ENCODE measurements around the gene COL8A2.

COL8A2 gene

GRCh38 chr1:36055706-36056105 is 69.3 kb downstream of the COL8A2 start:
- in situ Hi-C loops (cut with HindIII; ENCODE audit: low pct_ligation_motif_present, low sequenced_read_pairs), result no loop called here
- TF ChIP-seq CTCF (IDR thresholded peaks at IDR 0.05; ENCODE audit: low read depth, low read length, missing control alignments), result no peak
- no peaks in the 10 kb centered on the region for H3K27me3 ChIP-seq (replicated peaks)
- no peak overlapping the region for H3K27ac ChIP-seq
- no peak overlapping the region for H3K4me3 ChIP-seq (ENCODE audit: low read depth, low read length)
- no peak for DNase-seq
- H3K36me3 ChIP-seq (replicated peaks), result peaks cover 4% of the 10 kb centered on the region

- no peak for DNase-seq
- no peak for TF ChIP-seq CTCF (IDR thresholded peaks at IDR 0.05; ENCODE audit: low read depth, low read length, missing control alignments)
- in situ Hi-C loops (cut with HindIII; ENCODE audit: low pct_ligation_motif_present, low sequenced_read_pairs), result no loop called here
- H3K27me3 ChIP-seq (replicated peaks), result no peaks in the 10 kb centered on the region
- H3K4me3 ChIP-seq (ENCODE audit: low read depth, low read length), result no peak overlapping the region
- peaks cover 5% of the 10 kb centered on the region for H3K36me3 ChIP-seq (replicated peaks)
- no peak overlapping the region for H3K27ac ChIP-seq
Observed at GRCh38 chr1:36053978-36054377, 71.0 kb downstream of the COL8A2 start.

- no peak for DNase-seq
- in situ Hi-C loops (cut with HindIII; ENCODE audit: low pct_ligation_motif_present, low sequenced_read_pairs), result no loop called here
- Histone ChIP-seq H3K27me3 (replicated peaks) (no peaks in the 10 kb centered on the region), H3K36me3 (replicated peaks) (peaks cover 9% of the 10 kb centered on the region), H3K27ac (no peak overlapping the region), H3K4me3 (ENCODE audit: low read depth, low read length) (no peak overlapping the region)
- TF ChIP-seq CTCF (IDR thresholded peaks at IDR 0.05; ENCODE audit: low read depth, low read length, missing control alignments), result no peak
Observed at GRCh38 chr1:36051821-36052220, 73.2 kb downstream of the COL8A2 start.

All from brain microvascular endothelial cell (primary cell).